HL-60/S4 (cell line): ENCODE results near the gene CHST12.
"Not testable (repeated sequence)": the region's sequence is repeated elsewhere in the genome, so short reads cannot be mapped to it uniquely, and the experiment has no call there.

Experiments used
- in situ Hi-C: fragments of 300-500 bp; cut with MboI; formaldehyde crosslinking; loops from 2 replicates; pipeline ENCODE4 v1.14.3; 2022; ENCODE audit warnings: low sequenced_read_pairs

CHST12 gene

GRCh38 chr7:2402687-2403013 lies 761 bp upstream of the CHST12 start:
- in situ Hi-C loops, result no loop called here

- in situ Hi-C loops, result no loop called here
These were observed 572 bp downstream of the CHST12 start for GRCh38 chr7:2403718-2404648.

- in situ Hi-C loops, result no loop called here
These were observed 1.3 kb downstream of the CHST12 start for GRCh38 chr7:2404714-2405119.

GRCh38 chr7:2405201-2405600 lies 1.8 kb downstream of the CHST12 start:
- in situ Hi-C loops, result no loop called here

- in situ Hi-C loops, result no loop called here
These were observed 2.4 kb downstream of the CHST12 start for GRCh38 chr7:2405601-2406345.

- in situ Hi-C loops, result no loop called here
These were observed 6.5 kb downstream of the CHST12 start for GRCh38 chr7:2409745-2410414.

- in situ Hi-C loops, result no loop called here
These were observed 7.6 kb downstream of the CHST12 start for GRCh38 chr7:2411049-2411448.

GRCh38 chr7:2411815-2412586 lies 8.6 kb downstream of the CHST12 start:
- in situ Hi-C loops, result no loop called here

GRCh38 chr7:2412587-2413201 lies 9.3 kb downstream of the CHST12 start:
- in situ Hi-C loops, result no loop called here

GRCh38 chr7:2416063-2416462 lies 12.7 kb downstream of the CHST12 start:
- in situ Hi-C loops, result no loop called here

- in situ Hi-C loops, result no loop called here
These were observed 13.2 kb downstream of the CHST12 start for GRCh38 chr7:2416650-2417049.

- in situ Hi-C loops, result not testable (repeated sequence)
These were observed 13.8 kb downstream of the CHST12 start for GRCh38 chr7:2417178-2417577.

GRCh38 chr7:2417981-2418481 lies 14.6 kb downstream of the CHST12 start:
- in situ Hi-C loops, result no loop called here

- in situ Hi-C loops, result no loop called here
These were observed 17.0 kb downstream of the CHST12 start for GRCh38 chr7:2420216-2420933.

GRCh38 chr7:2421943-2422310 lies 18.5 kb downstream of the CHST12 start:
- in situ Hi-C loops, result no loop called here

GRCh38 chr7:2425749-2426148 lies 22.3 kb downstream of the CHST12 start:
- in situ Hi-C loops, result no loop called here

- in situ Hi-C loops, result loop anchor here (10.0 kb wide), 1 partner anchor 57 kb away; no protein-coding TSS in a partner anchor
These were observed 28.0 kb downstream of the CHST12 start for GRCh38 chr7:2431260-2431867.

GRCh38 chr7:2432910-2433712 lies 29.7 kb downstream of the CHST12 start:
- in situ Hi-C loops, result loop anchor here (10.0 kb wide), 1 partner anchor 58 kb away; no protein-coding TSS in a partner anchor
